ENCODE results near the gene GNAO1.

The GNAO1 gene

GRCh38 chr16:56297684-56298083 lies 106.4 kb downstream of the GNAO1 start:
- peaks cover 21% of the 10 kb centered on the region for H3K4me1 ChIP-seq (ENCODE audit: control insufficient read depth, low read depth, low read length)
- H3K9me3 ChIP-seq (ENCODE audit: control insufficient read depth, low read depth, low read length), result no peaks in the 10 kb centered on the region
- H3K9ac ChIP-seq (ENCODE audit: low read length), result no peak overlapping the region
- H3K36me3 ChIP-seq (ENCODE audit: control insufficient read depth, low read depth, low read length), result no peaks in the 10 kb centered on the region
- H3K27ac ChIP-seq (ENCODE audit: low read length), result no peak overlapping the region
- H3K4me3 ChIP-seq (ENCODE audit: low read length), result no peak overlapping the region
- no peaks in the 10 kb centered on the region for H3K27me3 ChIP-seq (ENCODE audit: control insufficient read depth, insufficient read depth, low read length)

- no peaks in the 10 kb centered on the region for H3K36me3 ChIP-seq (ENCODE audit: control insufficient read depth, low read depth, low read length)
- no peak overlapping the region for H3K4me3 ChIP-seq (ENCODE audit: low read length)
These were observed 106.8 kb downstream of the GNAO1 start for GRCh38 chr16:56298116-56298515.

GRCh38 chr16:56298948-56299596 lies 107.8 kb downstream of the GNAO1 start:
- H3K36me3 ChIP-seq (ENCODE audit: control insufficient read depth, low read depth, low read length), result no peaks in the 10 kb centered on the region
- H3K9ac ChIP-seq (ENCODE audit: low read length), result no peak overlapping the region
- H3K4me1 ChIP-seq (ENCODE audit: control insufficient read depth, low read depth, low read length), result peaks cover 21% of the 10 kb centered on the region
- H3K27ac ChIP-seq (ENCODE audit: low read length), result no peak overlapping the region
- H3K4me3 ChIP-seq (ENCODE audit: low read length), result no peak overlapping the region
- H3K9me3 ChIP-seq (ENCODE audit: control insufficient read depth, low read depth, low read length), result no peaks in the 10 kb centered on the region
- no peaks in the 10 kb centered on the region for H3K27me3 ChIP-seq (ENCODE audit: control insufficient read depth, insufficient read depth, low read length)

More at GRCh38 chr16:56298116-56298515, 106.8 kb downstream of the GNAO1 start:
- no peak overlapping the region for H3K9ac ChIP-seq (ENCODE audit: low read length)
- no peak overlapping the region for H3K27ac ChIP-seq (ENCODE audit: low read length)
- H3K4me1 ChIP-seq (ENCODE audit: control insufficient read depth, low read depth, low read length), result peaks cover 21% of the 10 kb centered on the region
- H3K9me3 ChIP-seq (ENCODE audit: control insufficient read depth, low read depth, low read length), result no peaks in the 10 kb centered on the region
- H3K27me3 ChIP-seq (ENCODE audit: control insufficient read depth, insufficient read depth, low read length), result no peaks in the 10 kb centered on the region

- H3K27ac ChIP-seq (ENCODE audit: low read length), result no peak overlapping the region
- no peaks in the 10 kb centered on the region for H3K36me3 ChIP-seq (ENCODE audit: control insufficient read depth, low read depth, low read length)
- H3K9me3 ChIP-seq (ENCODE audit: control insufficient read depth, low read depth, low read length), result no peaks in the 10 kb centered on the region
- no peak overlapping the region for H3K4me3 ChIP-seq (ENCODE audit: low read length)
- no peaks in the 10 kb centered on the region for H3K27me3 ChIP-seq (ENCODE audit: control insufficient read depth, insufficient read depth, low read length)
- H3K4me1 ChIP-seq (ENCODE audit: control insufficient read depth, low read depth, low read length), result peaks cover 19% of the 10 kb centered on the region
- no peak overlapping the region for H3K9ac ChIP-seq (ENCODE audit: low read length)
These were observed 108.9 kb downstream of the GNAO1 start for GRCh38 chr16:56300242-56300623.

GRCh38 chr16:56300891-56301850 lies 109.9 kb downstream of the GNAO1 start:
- Histone ChIP-seq H3K27ac (ENCODE audit: low read length) (no peak overlapping the region), H3K36me3 (ENCODE audit: control insufficient read depth, low read depth, low read length) (no peaks in the 10 kb centered on the region), H3K4me3 (ENCODE audit: low read length) (no peak overlapping the region), H3K9ac (ENCODE audit: low read length) (no peak overlapping the region), H3K9me3 (ENCODE audit: control insufficient read depth, low read depth, low read length) (no peaks in the 10 kb centered on the region), H3K4me1 (ENCODE audit: control insufficient read depth, low read depth, low read length) (peaks cover 19% of the 10 kb centered on the region), H3K27me3 (ENCODE audit: control insufficient read depth, insufficient read depth, low read length) (no peaks in the 10 kb centered on the region)

- no peaks in the 10 kb centered on the region for H3K9me3 ChIP-seq (ENCODE audit: control insufficient read depth, low read depth, low read length)
- no peak overlapping the region for H3K9ac ChIP-seq (ENCODE audit: low read length)
- H3K4me3 ChIP-seq (ENCODE audit: low read length), result no peak overlapping the region
- no peaks in the 10 kb centered on the region for H3K36me3 ChIP-seq (ENCODE audit: control insufficient read depth, low read depth, low read length)
- peaks cover 14% of the 10 kb centered on the region for H3K4me1 ChIP-seq (ENCODE audit: control insufficient read depth, low read depth, low read length)
- H3K27me3 ChIP-seq (ENCODE audit: control insufficient read depth, insufficient read depth, low read length), result no peaks in the 10 kb centered on the region
- H3K27ac ChIP-seq (ENCODE audit: low read length), result no peak overlapping the region
These were observed 111.2 kb downstream of the GNAO1 start for GRCh38 chr16:56302506-56302905.

GRCh38 chr16:56303066-56303715 lies 111.9 kb downstream of the GNAO1 start:
- Histone ChIP-seq H3K9ac (ENCODE audit: low read length) (no peak overlapping the region), H3K27me3 (ENCODE audit: control insufficient read depth, insufficient read depth, low read length) (no peaks in the 10 kb centered on the region), H3K4me3 (ENCODE audit: low read length) (no peak overlapping the region), H3K9me3 (ENCODE audit: control insufficient read depth, low read depth, low read length) (no peaks in the 10 kb centered on the region), H3K27ac (ENCODE audit: low read length) (no peak overlapping the region), H3K36me3 (ENCODE audit: control insufficient read depth, low read depth, low read length) (no peaks in the 10 kb centered on the region), H3K4me1 (ENCODE audit: control insufficient read depth, low read depth, low read length) (peaks cover 14% of the 10 kb centered on the region)

- Histone ChIP-seq H3K27ac (ENCODE audit: low read length) (no peak overlapping the region), H3K4me3 (ENCODE audit: low read length) (no peak overlapping the region), H3K27me3 (ENCODE audit: control insufficient read depth, insufficient read depth, low read length) (no peaks in the 10 kb centered on the region), H3K36me3 (ENCODE audit: control insufficient read depth, low read depth, low read length) (no peaks in the 10 kb centered on the region), H3K4me1 (ENCODE audit: control insufficient read depth, low read depth, low read length) (peaks cover 14% of the 10 kb centered on the region), H3K9me3 (ENCODE audit: control insufficient read depth, low read depth, low read length) (no peaks in the 10 kb centered on the region), H3K9ac (ENCODE audit: low read length) (no peak overlapping the region)
These were observed 112.6 kb downstream of the GNAO1 start for GRCh38 chr16:56303880-56304279.

GRCh38 chr16:56305956-56306565 lies 114.8 kb downstream of the GNAO1 start:
- H3K27me3 ChIP-seq (ENCODE audit: control insufficient read depth, insufficient read depth, low read length), result no peaks in the 10 kb centered on the region
- no peaks in the 10 kb centered on the region for H3K36me3 ChIP-seq (ENCODE audit: control insufficient read depth, low read depth, low read length)
- no peaks in the 10 kb centered on the region for H3K9me3 ChIP-seq (ENCODE audit: control insufficient read depth, low read depth, low read length)
- H3K4me3 ChIP-seq (ENCODE audit: low read length), result no peak overlapping the region
- no peak overlapping the region for H3K9ac ChIP-seq (ENCODE audit: low read length)
- peaks cover 12% of the 10 kb centered on the region for H3K4me1 ChIP-seq (ENCODE audit: control insufficient read depth, low read depth, low read length)
- H3K27ac ChIP-seq (ENCODE audit: low read length), result no peak overlapping the region

- Histone ChIP-seq H3K9ac (ENCODE audit: low read length) (no peak overlapping the region), H3K36me3 (ENCODE audit: control insufficient read depth, low read depth, low read length) (no peaks in the 10 kb centered on the region), H3K4me1 (ENCODE audit: control insufficient read depth, low read depth, low read length) (peaks cover 9% of the 10 kb centered on the region), H3K27ac (ENCODE audit: low read length) (no peak overlapping the region), H3K27me3 (ENCODE audit: control insufficient read depth, insufficient read depth, low read length) (no peaks in the 10 kb centered on the region), H3K4me3 (ENCODE audit: low read length) (no peak overlapping the region), H3K9me3 (ENCODE audit: control insufficient read depth, low read depth, low read length) (no peaks in the 10 kb centered on the region)
These were observed 115.6 kb downstream of the GNAO1 start for GRCh38 chr16:56306690-56307533.

All from iPS-18a (cell line).